ENCODE measurements around the gene XDH.

GRCh38 chr2:31426096-31426495, 11.6 kb upstream of the XDH start:
- TF ChIP-seq, protein P1, sequence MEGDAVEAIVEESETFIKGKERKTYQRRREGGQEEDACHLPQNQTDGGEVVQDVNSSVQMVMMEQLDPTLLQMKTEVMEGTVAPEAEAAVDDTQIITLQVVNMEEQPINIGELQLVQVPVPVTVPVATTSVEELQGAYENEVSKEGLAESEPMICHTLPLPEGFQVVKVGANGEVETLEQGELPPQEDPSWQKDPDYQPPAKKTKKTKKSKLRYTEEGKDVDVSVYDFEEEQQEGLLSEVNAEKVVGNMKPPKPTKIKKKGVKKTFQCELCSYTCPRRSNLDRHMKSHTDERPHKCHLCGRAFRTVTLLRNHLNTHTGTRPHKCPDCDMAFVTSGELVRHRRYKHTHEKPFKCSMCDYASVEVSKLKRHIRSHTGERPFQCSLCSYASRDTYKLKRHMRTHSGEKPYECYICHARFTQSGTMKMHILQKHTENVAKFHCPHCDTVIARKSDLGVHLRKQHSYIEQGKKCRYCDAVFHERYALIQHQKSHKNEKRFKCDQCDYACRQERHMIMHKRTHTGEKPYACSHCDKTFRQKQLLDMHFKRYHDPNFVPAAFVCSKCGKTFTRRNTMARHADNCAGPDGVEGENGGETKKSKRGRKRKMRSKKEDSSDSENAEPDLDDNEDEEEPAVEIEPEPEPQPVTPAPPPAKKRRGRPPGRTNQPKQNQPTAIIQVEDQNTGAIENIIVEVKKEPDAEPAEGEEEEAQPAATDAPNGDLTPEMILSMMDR (conservative IDR thresholded peaks at IDR 0.05), result no peak
- no peak for TF ChIP-seq ZFX (IDR thresholded peaks at IDR 0.05)

All from C4-2B (cell line).